ENCODE results near the gene ZBTB6. TPM values are rescaled to one million over a fixed set of nuclear protein-coding genes. Genes with fewer than 3 reads are reported as not detected.
A peak's percentile ranks its signal among the peaks of the same experiment; 100 is the strongest.

Gene ZBTB6, protein sequence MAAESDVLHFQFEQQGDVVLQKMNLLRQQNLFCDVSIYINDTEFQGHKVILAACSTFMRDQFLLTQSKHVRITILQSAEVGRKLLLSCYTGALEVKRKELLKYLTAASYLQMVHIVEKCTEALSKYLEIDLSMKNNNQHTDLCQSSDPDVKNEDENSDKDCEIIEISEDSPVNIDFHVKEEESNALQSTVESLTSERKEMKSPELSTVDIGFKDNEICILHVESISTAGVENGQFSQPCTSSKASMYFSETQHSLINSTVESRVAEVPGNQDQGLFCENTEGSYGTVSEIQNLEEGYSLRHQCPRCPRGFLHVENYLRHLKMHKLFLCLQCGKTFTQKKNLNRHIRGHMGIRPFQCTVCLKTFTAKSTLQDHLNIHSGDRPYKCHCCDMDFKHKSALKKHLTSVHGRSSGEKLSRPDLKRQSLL
- total RNA-seq: 14.2 TPM

GRCh38 chr9:122912964-122913673, at the start of gene ZBTB6:
Gene ZBTB6, minus strand, starts transcription at chr9:122913323. Its CDS starts 1,251 bp downstream, at chr9:122912072.

GRCh38 chr9:122940749-122941581, 27.8 kb upstream of the ZBTB6 start, which contains the start of gene RABGAP1:
Gene RABGAP1, plus strand, starts transcription at chr9:122941020. Its CDS starts 16,040 bp downstream, at chr9:122957060.

DNA sequence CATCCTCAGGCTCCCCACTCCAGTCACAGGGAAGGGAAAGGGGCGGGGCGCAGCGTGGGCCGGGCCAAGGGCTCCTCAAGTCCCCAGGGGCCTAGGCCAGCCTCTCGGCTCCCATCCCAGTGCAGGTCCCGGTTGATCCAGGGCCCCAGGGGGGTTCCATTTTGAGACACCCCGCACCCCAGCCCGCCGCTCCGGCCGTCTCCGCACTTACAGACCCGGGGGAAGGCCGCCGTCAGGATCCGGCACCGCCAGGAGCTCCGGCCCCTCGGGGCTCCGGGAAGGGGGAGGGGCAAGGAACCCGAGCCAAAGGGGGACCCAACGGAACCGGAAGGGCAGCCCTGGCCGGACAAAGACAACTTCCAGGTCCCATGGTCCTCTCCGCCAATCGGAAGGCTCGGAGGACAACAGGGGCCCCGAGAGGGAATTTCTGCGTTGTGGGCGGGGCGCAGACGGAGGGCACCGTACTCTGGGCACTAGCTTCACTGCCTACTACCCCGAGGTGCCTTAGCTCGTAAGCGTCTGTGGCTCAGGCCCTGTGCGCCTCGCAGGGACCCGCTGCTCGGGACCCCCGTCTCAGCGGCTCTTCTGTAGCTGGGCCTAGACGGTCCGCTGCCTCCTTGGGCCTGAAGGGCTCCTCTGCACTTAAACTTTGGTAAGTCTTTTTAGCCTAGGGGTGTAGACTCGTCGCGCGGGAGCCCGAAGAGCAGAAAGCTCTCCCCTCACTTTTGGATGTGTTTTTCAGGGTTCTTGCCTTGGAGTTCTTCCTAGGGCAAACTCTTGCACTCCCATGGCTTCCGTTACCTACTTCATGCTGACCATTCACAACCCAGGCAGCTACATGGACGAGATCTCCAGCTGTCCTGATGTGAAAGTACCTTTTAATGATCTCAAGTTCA, 18.4 kb upstream of the ZBTB6 start, which contains the start of gene ZBTB26:
ZBTB26 (minus strand) TSS at position 287 of the 896 bp plus-strand sequence. CDS start 11,578 bp downstream, outside the sequence.

GRCh38 chr9:122904823-122905710, 8.1 kb downstream of the ZBTB6 start, which contains the start of gene RC3H2:
Gene RC3H2, minus strand, starts transcription at chr9:122905359. Its CDS starts 7,850 bp downstream, at chr9:122897509.

Small RNAs within 50 kb of the gene (small RNA-seq; reads per million reads assigned to genes)
- gene RNY1P15 (ENCODE audit: low replicate concordance) (not detected), gene SNORD90 (ENCODE audit: low replicate concordance) (2,023 reads per million, percentile 99 among the genes with 10 or more reads in this experiment)

Other genes starting within 250 kb of the ZBTB6 start
- gene OR1L3, start 238.2 kb downstream of the ZBTB6 start, total RNA-seq: not detected
- gene OR1L4, start 189.3 kb downstream of the ZBTB6 start, total RNA-seq: not detected
- not detected for gene OR1L6, start 171.0 kb downstream of the ZBTB6 start, total RNA-seq
- gene OR5C1, start 124.4 kb downstream of the ZBTB6 start, total RNA-seq: not detected
- gene OR1K1, start 113.2 kb downstream of the ZBTB6 start, total RNA-seq: not detected
- 25.3 TPM for gene PDCL, start 84.7 kb downstream of the ZBTB6 start, total RNA-seq
- gene RC3H2, start 8.0 kb downstream of the ZBTB6 start, total RNA-seq: 56.8 TPM
- 11.2 TPM for gene ZBTB26, start 18.2 kb upstream of the ZBTB6 start, total RNA-seq
- gene RABGAP1, start 27.7 kb upstream of the ZBTB6 start, total RNA-seq: 90.4 TPM
- 7.9 TPM for gene GPR21, start 120.3 kb upstream of the ZBTB6 start, total RNA-seq